SU-DHL-6 (cell line): Measurements from ENCODE around the gene TTC9B.
"Not testable (repeated sequence)": the region's sequence is repeated elsewhere in the genome, so short reads cannot be mapped to it uniquely, and the experiment has no call there.

Experiments used
- H2AFZ ChIP-seq: fragments of 200-600 bp; sonication (generic); 2 replicates; pipeline ENCODE4 v1.6.1; 2014; ENCODE audit warnings: low read depth, mild to moderate bottlenecking, moderate library complexity, mixed read lengths, antibody characterized with exemption, low read length; ENCODE audit not compliant: severe bottlenecking
- H3F3A ChIP-seq: fragments of 200-600 bp; shearing (Covaris generic); 2 replicates; pipeline ENCODE4 v1.6.0; 2016; ENCODE audit warnings: antibody characterized with exemption, mild to moderate bottlenecking; ENCODE audit not compliant: insufficient read depth
- H3K27ac ChIP-seq: fragments of 200-600 bp; sonication (generic); 2 replicates; pipeline ENCODE4 v1.5.1; 2016; ENCODE audit warnings: low read depth, mild to moderate bottlenecking, low read length, moderate library complexity, mixed read lengths
- H3K27me3 ChIP-seq: fragments of 200-600 bp; sonication (generic), shearing (Covaris generic); 2 replicates; pipeline ENCODE4 v1.6.0; 2014; ENCODE audit warnings: mild to moderate bottlenecking, low read length
- H3K36me3 ChIP-seq: fragments of 200-600 bp; sonication (generic); 2 replicates; pipeline ENCODE4 v1.6.1; 2014; ENCODE audit warnings: mild to moderate bottlenecking, low read length, mixed read lengths
- H3K4me2 ChIP-seq: fragments of 300-600, 200-600 bp; shearing (Covaris generic), sonication (generic); 2 replicates; pipeline ENCODE4 v1.6.0; 2014; ENCODE audit warnings: low read length, low read depth, mild to moderate bottlenecking; ENCODE audit not compliant: poor library complexity, severe bottlenecking
- H3K4me3 ChIP-seq: fragments of 200-600 bp; sonication (generic); 2 replicates; pipeline ENCODE4 v1.5.1; 2014; ENCODE audit warnings: antibody characterized with exemption, low read length, mild to moderate bottlenecking, mixed read lengths; ENCODE audit not compliant: insufficient read depth, poor library complexity, severe bottlenecking
- H3K79me2 ChIP-seq: fragments of 200-600 bp; sonication (generic); 2 replicates; pipeline ENCODE4 v1.6.1; 2014; ENCODE audit warnings: mild to moderate bottlenecking, low read length, moderate library complexity; ENCODE audit not compliant: insufficient read depth
- H3K9ac ChIP-seq: fragments of 200-600 bp; sonication (generic); 2 replicates; pipeline ENCODE4 v1.7.0; 2014; ENCODE audit warnings: mild to moderate bottlenecking, low read length
- H3K9me2 ChIP-seq: fragments of 200-600 bp; sonication (generic); replicated peaks from 2 replicates; pipeline ENCODE4 v1.6.1; 2014; ENCODE audit warnings: low read length; ENCODE audit not compliant: insufficient read depth
- H3K9me3 ChIP-seq: fragments of 200-600 bp; sonication (generic); 2 replicates; pipeline ENCODE4 v1.6.1; 2014; ENCODE audit warnings: low read length, mixed read lengths; ENCODE audit not compliant: insufficient read depth
- H4K20me1 ChIP-seq: fragments of 200-600 bp; sonication (generic); 2 replicates; pipeline ENCODE4 v1.6.1; 2014; ENCODE audit warnings: low read depth, mild to moderate bottlenecking, antibody characterized with exemption, low read length, moderate library complexity, mixed read lengths
- CTCF ChIP-seq: fragments of 200-600 bp; sonication (generic); IDR thresholded peaks from one replicate; pipeline ENCODE4 v1.5.1; 2017; ENCODE audit warnings: antibody characterized with exemption, mild to moderate bottlenecking, low read length, moderate library complexity; ENCODE audit not compliant: insufficient read depth, poor library complexity, severe bottlenecking
- EZH2phosphoT487 ChIP-seq: fragments of 200-600 bp; sonication (generic), shearing (Covaris generic); conservative IDR thresholded peaks from 2 replicates; pipeline ENCODE4 v1.6.1; 2018; ENCODE audit warnings: mild to moderate bottlenecking, antibody characterized with exemption, low read length, moderate library complexity, mixed read lengths

TTC9B gene

GRCh38 chr19:40221858-40222619, 3.9 kb upstream of the TTC9B start:
- TF ChIP-seq EZH2phosphoT487 (no peak), CTCF (peak; percentile 79)
- no peak overlapping the region for H3K9ac ChIP-seq
- no peaks in the 10 kb centered on the region for H3K27me3 ChIP-seq
- no peaks in the 10 kb centered on the region for H3K36me3 ChIP-seq
- no peaks in the 10 kb centered on the region for H3F3A ChIP-seq
- no peaks in the 10 kb centered on the region for H3K9me3 ChIP-seq
- H3K27ac ChIP-seq, result no peak overlapping the region
- H2AFZ ChIP-seq, result no peak overlapping the region
- H3K79me2 ChIP-seq, result no peaks in the 10 kb centered on the region
- H3K4me3 ChIP-seq, result no peak overlapping the region
- no peak overlapping the region for H3K4me2 ChIP-seq
- H4K20me1 ChIP-seq, result no peaks in the 10 kb centered on the region
- no peaks in the 10 kb centered on the region for H3K9me2 ChIP-seq

- Histone ChIP-seq H4K20me1 (no peaks in the 10 kb centered on the region), H3K9ac (no peak overlapping the region), H3K4me3 (no peak overlapping the region), H3K9me3 (no peaks in the 10 kb centered on the region), H3K36me3 (no peaks in the 10 kb centered on the region), H3K27me3 (no peaks in the 10 kb centered on the region), H2AFZ (no peak overlapping the region), H3K4me2 (no peak overlapping the region), H3K27ac (no peak overlapping the region), H3K79me2 (no peaks in the 10 kb centered on the region), H3K9me2 (no peaks in the 10 kb centered on the region), H3F3A (no peaks in the 10 kb centered on the region)
- TF ChIP-seq EZH2phosphoT487, result no peak
- TF ChIP-seq CTCF, result no peak
These were observed 2.5 kb upstream of the TTC9B start for GRCh38 chr19:40220674-40221073.

- no peaks in the 10 kb centered on the region for H3K9me2 ChIP-seq
- no peaks in the 10 kb centered on the region for H4K20me1 ChIP-seq
- no peaks in the 10 kb centered on the region for H3K36me3 ChIP-seq
- H3K79me2 ChIP-seq, result no peaks in the 10 kb centered on the region
- H2AFZ ChIP-seq, result no peak overlapping the region
- no peak overlapping the region for H3K9ac ChIP-seq
- no peaks in the 10 kb centered on the region for H3K27me3 ChIP-seq
- H3K4me3 ChIP-seq, result no peak overlapping the region
- no peaks in the 10 kb centered on the region for H3F3A ChIP-seq
- no peak overlapping the region for H3K27ac ChIP-seq
- TF ChIP-seq EZH2phosphoT487, result no peak
- TF ChIP-seq CTCF, result no peak
- no peaks in the 10 kb centered on the region for H3K9me3 ChIP-seq
- H3K4me2 ChIP-seq, result no peak overlapping the region
These were observed 1.6 kb upstream of the TTC9B start for GRCh38 chr19:40219721-40220276.

GRCh38 chr19:40219029-40219428, 845 bp upstream of the TTC9B start:
- not testable (repeated sequence) for H3K4me3 ChIP-seq, H3K27ac ChIP-seq, H3K27me3 ChIP-seq, H3K9me3 ChIP-seq, H2AFZ ChIP-seq, H3K9ac ChIP-seq, H3K36me3 ChIP-seq, H3K4me2 ChIP-seq, H3F3A ChIP-seq, H4K20me1 ChIP-seq, H3K79me2 ChIP-seq, H3K9me2 ChIP-seq
